NOMO-1 treated with dmso at 0.1 percent for 144 hours (cell line): ENCODE measurements around the gene TMEM134.
A peak's percentile ranks its signal among the peaks of the same experiment; 100 is the strongest.

ENCODE experiments used
- DNase-seq: peaks from one replicate; lab custom pipeline; 2025; ENCODE audit not compliant: unreplicated experiment; lab: John Stamatoyannopoulos, UW

TMEM134 gene

GRCh38 chr11:67423891-67424613 is 45.0 kb downstream of the TMEM134 start:
- no peak for DNase-seq

- no peak for DNase-seq
Observed at GRCh38 chr11:67423466-67423865, 45.6 kb downstream of the TMEM134 start.

GRCh38 chr11:67422891-67423290 is 46.2 kb downstream of the TMEM134 start:
- DNase-seq: no peak

- DNase-seq: no peak
Observed at GRCh38 chr11:67421430-67422031, 47.5 kb downstream of the TMEM134 start.

- peak; percentile 79 for DNase-seq
Observed at GRCh38 chr11:67420646-67421429, 48.2 kb downstream of the TMEM134 start.

GRCh38 chr11:67420147-67420645 is 48.9 kb downstream of the TMEM134 start:
- DNase-seq: no peak

- no peak for DNase-seq
Observed at GRCh38 chr11:67419325-67420049, 49.6 kb downstream of the TMEM134 start.

GRCh38 chr11:67418476-67419281 is 50.4 kb downstream of the TMEM134 start:
- DNase-seq: no peak

- no peak for DNase-seq
Observed at GRCh38 chr11:67417425-67417824, 51.6 kb downstream of the TMEM134 start.

GRCh38 chr11:67416416-67417335 is 52.4 kb downstream of the TMEM134 start:
- DNase-seq: no peak

- no peak for DNase-seq
Observed at GRCh38 chr11:67415501-67416304, 53.3 kb downstream of the TMEM134 start, which contains the start of gene CARNS1. Gene CARNS1 (plus strand): TSS chr11:67415678. CDS start chr11:67416200, 522 bp downstream.

- DNase-seq: no peak
Observed at GRCh38 chr11:67413266-67413849, 55.7 kb downstream of the TMEM134 start.

GRCh38 chr11:67412495-67413179 is 56.4 kb downstream of the TMEM134 start:
- no peak for DNase-seq

GRCh38 chr11:67411785-67412152 is 57.3 kb downstream of the TMEM134 start:
- DNase-seq: no peak
